LoVo (cell line): Measurements from ENCODE around the gene DPCD.
"Not testable (repeated sequence)": the region's sequence is repeated elsewhere in the genome, so short reads cannot be mapped to it uniquely, and the experiment has no call there.

Source experiments
- DNase-seq: peaks from one replicate; pipeline ENCODE4 v3.0.0-alpha.2; 2016; ENCODE audit warnings: low spot score

The DPCD gene

DNA sequence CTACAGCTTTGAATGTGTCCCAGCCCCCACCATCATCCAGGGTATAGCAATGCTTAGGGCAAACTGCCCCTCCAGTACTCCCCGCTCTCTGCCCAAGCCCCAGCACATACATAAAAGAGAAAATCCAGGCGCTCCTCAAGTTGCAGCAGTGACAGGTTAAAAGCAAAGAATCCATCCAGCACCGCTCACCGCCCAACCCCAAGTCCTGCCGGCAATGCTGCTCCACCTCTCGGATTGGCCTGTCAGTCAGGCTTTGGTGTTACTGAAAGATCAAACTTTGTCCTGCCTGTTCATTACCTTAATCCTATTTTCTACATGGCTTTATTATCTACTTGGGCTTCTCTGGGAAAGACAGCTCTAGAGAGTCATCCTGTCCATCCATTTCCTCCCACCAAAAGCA, 31.9 kb downstream of the DPCD start:
- no peak for DNase-seq

- no peak for DNase-seq
Measured at GRCh38 chr10:101623528-101623927, 35.4 kb downstream of the DPCD start.

DNA sequence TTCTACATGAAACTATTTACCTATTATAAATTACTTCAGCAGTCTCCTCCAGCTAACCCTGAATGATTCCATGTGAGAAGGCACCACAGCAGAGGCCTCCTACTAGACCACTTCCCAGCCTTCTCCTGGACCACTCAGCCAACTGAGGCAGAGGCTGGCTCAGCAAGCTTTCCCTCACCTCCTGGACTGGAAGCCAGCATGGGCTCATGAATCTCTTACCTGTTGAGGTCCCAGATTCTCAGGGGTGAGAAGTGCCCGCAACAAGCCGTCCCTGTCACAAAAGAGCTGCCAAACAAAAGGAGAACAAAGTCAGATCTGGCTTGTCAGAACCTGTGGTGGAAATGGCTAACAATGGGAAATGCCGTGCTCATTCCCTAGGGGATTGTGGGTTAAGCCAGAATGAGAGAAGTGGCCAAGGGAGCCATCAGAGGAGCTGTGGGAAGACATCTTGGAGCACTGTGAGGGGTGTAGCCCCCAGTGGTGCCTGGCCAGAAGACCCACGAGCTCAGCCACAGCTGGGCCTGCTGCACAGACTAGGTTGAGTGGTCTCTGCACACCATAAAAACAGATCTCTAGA, 36.5 kb downstream of the DPCD start:
- no peak for DNase-seq

DNA sequence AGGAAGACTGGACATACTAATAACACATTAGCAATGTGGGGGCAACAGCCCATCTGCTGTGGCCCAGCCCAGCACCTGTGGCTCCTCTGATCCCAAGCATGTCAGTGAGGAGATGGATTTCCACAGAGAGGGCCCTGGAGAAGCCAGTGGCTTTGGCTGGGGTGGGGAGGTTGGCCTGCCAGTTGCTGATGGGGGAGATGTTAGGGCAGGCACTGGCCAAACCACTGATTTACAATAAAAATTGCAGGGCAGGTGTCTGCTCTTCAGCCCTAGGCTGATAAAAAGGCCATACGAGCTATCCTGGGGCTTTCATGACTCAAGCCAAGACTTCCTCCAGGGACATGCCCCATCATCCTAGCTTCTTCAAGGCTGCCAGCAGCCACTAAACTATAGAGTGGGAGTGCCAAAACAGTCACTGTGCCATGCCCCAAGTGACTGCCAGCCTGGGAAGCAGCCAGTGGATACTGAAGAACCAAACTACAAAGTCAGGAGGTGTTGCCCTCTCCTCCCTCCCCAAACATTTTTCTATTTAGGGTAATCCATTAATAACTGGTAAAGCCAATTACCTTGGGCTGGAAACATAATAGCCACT, 37.8 kb downstream of the DPCD start:
- no peak for DNase-seq

- DNase-seq, result no peak
Measured at GRCh38 chr10:101629837-101630632, 41.9 kb downstream of the DPCD start.

- no peak for DNase-seq
Measured at GRCh38 chr10:101630633-101630920, 42.5 kb downstream of the DPCD start.

GRCh38 chr10:101631821-101632475, 43.8 kb downstream of the DPCD start:
- no peak for DNase-seq

DNA sequence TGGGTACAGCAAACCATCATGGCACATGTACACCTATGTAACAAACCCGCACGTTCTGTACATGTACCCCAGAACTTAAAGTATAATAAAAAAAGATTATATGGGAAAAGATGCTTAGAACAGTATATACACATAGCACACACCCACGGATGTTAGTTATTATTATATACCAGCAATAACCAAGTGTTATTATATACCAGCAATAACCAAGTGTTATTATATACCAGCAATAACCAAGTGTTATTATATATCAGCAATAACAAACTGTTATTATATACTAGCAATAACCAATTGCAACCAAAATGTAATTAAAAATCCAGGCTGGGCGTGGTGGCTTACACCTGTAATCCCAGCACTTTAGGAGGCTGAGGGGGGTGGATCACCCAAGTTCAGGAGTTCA, 45.4 kb downstream of the DPCD start:
- DNase-seq, result not testable (repeated sequence)

DNA sequence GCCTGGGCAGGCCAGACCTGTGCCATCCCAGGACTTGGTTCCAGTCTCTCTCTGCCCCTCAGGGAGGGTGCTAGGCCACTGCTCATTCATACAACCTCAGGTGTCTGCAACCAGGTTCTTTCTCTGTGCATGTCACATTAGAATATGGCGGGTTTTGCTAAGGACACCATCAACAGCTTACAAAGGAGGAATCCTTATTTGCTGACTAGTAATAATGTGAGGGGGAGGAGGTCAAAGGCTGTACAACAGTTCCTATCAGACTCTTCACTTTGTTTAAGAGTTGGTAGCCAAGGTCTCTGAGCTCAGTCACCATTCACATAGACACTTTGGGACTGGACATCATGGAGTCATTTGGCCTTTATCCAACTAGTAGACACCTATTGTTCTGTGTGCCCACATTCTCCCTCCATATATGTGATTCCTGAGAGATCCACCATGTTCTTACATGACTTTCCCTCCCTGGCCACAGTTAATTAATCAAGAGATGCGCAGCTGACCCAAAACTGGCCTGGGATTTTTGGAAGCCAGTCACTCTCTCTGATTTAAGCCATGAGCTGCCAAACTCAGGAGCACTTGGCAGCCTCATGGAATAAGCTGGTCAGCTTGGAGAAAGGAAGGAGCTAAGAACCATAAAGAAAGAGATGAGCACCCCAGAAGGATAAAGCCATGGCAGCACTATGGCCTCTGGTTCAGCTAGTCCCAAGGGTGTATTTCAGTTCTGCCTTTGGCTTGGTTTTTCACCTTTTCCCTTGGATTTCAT, 51.2 kb downstream of the DPCD start:
- no peak for DNase-seq

DNA sequence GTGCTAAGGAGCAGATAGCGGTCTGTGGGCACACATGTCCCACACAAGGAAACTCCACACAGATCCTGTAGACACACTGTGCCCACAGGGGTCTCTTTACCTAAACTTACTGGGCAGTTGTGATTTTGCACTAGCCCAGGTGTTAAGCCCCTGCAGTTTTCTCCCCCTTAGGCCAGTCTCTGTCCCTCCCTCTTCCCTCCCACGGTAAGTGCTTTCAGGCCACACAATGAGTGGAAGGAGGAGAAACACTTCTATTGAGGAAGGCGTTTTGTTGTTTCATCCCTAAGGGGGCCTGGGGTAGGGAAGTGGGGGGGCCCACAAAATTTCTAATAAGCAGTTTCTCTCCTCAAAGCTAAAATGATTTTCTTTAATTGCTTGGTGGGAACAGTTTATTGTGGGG, 55.4 kb downstream of the DPCD start:
- no peak for DNase-seq

- DNase-seq, result no peak
Measured at GRCh38 chr10:101644002-101644401, 55.9 kb downstream of the DPCD start.

DNA sequence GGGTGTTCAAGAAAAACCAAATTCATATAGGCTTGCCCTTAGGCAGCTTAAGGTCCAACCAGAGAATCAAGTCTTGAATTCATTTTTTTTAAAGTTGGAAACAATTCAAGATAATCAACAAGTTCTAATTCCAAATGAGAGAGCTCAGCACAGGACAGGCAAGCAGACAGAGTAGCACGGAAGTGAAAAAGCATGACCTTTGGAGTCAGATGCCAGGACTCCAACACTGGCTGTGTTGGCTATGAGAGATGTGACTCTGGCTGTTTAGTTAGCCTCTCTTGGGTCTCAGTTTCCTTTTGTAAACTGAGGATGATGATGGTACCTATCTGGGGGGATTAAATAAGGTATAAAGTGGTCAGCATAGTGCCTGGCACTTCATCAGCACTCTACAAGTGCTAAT, 57.5 kb downstream of the DPCD start:
- no peak for DNase-seq

DNA sequence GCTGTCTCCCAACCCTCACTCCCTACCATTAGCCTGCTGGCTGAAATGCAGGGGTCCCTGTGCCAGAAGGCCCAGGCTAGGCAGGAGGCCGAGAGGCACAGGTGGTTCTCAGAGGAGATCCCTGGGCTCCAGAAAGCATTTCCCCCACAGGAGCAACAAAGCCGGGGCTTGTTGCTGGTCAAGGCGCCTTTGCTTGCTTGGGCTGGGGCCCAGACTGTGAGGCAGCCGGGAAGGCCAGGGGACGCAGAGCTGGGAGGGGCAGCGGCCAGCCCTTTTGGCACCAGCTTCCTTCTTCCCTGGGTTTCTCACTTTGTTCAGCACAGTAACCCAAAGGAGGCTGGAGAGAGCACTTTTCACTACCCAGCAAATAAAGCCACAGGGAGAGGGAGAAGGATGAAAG, 58.2 kb downstream of the DPCD start:
- no peak for DNase-seq

- DNase-seq, result no peak
Measured at GRCh38 chr10:101647255-101647654, 59.1 kb downstream of the DPCD start.

DNA sequence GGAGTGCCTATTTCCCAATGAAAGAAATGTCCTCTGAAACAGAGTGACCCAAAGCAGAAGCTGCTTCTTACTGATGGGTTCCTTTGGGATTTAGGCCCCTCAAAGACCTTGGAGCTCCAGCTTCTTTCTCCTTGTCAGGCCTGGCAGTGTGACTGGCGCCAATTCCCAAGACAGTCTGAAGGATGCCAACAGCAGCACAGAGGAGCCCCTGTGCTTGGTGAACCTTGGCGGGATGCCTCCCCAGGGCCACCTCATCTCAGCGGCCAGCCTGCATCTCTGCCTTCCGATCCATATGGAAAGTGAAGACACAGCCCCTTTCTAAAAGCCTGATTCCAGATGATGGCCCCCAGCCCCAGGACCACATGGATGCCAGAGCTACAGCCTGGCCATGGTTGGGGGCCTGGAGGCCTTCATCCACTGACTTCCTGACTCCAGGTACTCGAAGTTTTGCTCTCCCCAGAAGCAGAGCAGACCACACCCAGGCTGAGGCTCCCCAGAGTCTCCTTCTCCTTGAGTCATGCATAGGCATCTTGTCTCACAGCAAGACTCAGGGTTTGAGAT, 61.5 kb downstream of the DPCD start:
- DNase-seq, result no peak

DNA sequence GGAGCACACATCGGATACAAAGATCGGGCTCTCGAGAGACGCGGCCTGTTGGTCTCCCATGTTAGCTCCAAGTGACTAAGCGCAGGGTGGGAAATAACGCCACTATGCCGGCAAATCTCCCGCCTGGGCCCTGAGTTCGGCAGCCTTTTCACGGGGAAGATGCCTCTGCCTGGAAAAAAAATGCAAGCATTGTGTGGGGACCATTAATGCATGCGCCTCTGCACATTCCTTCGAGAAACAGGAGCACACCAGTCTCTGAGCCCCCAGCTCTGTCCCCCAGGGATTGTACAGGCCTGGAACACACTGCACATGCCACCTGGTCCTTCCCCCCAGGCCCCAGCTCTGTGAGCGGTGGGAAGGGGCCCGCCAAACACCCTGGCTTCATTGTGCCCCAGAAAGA, 62.7 kb downstream of the DPCD start:
- no peak for DNase-seq

DNA sequence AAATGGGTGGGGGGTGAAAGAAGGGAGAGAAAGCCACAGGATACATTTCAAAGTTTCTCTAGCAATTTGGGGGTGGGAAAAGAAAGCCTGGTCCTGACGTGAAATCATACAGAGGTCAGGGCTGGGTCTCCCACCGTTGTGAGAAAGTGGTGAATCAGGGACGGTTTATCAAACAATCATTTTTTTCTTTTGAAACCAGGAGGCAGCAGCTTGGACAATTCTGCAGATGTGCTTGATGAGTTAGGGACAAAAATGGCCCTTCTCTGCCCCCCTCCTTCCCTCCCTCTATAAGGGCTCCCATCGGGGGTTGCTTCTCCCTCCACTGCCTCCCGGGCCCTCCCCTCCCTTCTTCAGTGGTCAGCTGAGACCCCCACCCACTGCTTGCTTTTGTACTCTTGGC, 63.2 kb downstream of the DPCD start:
- DNase-seq, result no peak

- DNase-seq, result no peak
Measured at GRCh38 chr10:101653536-101653935, 65.4 kb downstream of the DPCD start.

DNA sequence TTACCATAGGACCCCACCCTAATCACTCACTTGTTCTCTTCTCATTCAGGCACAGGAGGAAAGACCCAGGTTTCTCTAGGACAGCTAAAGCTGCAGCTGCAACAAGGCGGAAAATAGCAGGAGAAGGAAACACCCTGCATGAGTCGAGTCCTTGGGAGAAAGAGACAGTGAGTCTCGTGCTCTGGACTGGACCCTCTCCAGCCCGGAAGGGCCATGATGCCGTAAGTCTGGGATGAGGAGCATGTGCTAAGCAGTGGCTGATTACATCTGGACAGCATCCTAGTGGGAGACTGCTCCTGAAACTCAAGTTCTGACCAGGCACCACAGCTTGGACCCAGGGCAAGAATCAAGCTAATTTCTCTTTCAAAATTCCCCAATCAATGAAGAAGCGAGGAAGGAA, 67.4 kb downstream of the DPCD start:
- no peak for DNase-seq

DNA sequence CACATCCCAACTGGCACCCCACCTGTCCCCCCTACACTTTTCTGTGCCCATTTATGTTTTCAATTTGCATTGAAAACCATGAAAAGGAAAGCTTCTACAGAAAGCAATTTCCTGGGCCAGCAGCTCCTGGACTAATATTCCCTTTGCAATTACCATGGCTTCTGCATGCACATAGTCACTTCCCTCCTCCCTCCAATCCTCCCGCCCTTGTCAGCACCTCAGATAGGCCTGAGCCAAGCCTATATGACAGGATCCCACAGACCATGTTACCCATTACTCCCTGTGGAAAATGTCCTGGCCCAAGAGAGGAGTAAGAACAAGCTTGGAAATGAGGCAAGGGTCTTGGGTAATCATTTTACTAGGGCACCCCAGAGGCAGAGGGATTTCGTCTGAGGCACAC, 68.8 kb downstream of the DPCD start:
- DNase-seq, result no peak

DNA sequence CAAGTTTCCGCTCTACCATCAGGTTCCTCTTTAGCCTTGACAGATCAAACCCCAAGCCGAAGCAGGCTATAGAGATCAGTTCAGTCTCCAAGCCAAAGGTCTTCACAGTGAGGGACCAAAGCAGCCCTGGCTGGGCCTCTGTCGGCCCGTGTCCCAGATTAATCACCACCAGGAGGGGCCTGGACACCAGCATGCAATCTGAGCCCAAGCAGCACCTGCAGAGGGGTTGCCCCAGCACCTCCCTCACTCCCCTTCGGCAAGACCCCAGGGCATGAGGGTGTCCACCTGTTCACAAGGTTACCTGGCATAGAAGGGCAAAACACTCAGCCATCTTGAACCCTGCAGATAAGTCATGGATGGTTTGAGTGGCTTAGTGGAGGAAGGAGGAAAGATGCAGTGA, 70.9 kb downstream of the DPCD start:
- DNase-seq, result no peak
